Muscle layer of duodenum (tissue), 2 donors: Measurements from ENCODE around the gene NUAK2.
A peak's percentile ranks its signal among the peaks of the same experiment; 100 is the strongest.

ENCODE experiments used
- H3K27ac ChIP-seq: one replicate; pipeline ENCODE4 v1.7.0; 2013; ENCODE audit warnings: mild to moderate bottlenecking, low read length
- H3K27me3 ChIP-seq: one replicate; pipeline ENCODE4 v1.7.0; 2013; ENCODE audit warnings: low read depth, mild to moderate bottlenecking, control low read depth, low read length
- H3K36me3 ChIP-seq, 2 donors: one replicate each; pipeline ENCODE4 v1.7.0; 2013; ENCODE audit warnings: low read length in 2 of 2, control low read depth in 1 of 2, mild to moderate bottlenecking in 1 of 2; ENCODE audit not compliant: insufficient read depth in 2 of 2, control insufficient read depth in 1 of 2
- H3K4me1 ChIP-seq, 2 donors: one replicate each; pipeline ENCODE4 v1.7.0; 2013; ENCODE audit warnings: low read length in 2 of 2, mild to moderate bottlenecking in 2 of 2, control low read depth in 1 of 2, moderate library complexity in 1 of 2; ENCODE audit not compliant: insufficient read depth in 2 of 2, control insufficient read depth in 1 of 2
- H3K4me3 ChIP-seq, 2 donors: one replicate each; pipeline ENCODE4 v1.7.0; 2013; ENCODE audit warnings: low read length in 2 of 2, low read depth in 1 of 2, mild to moderate bottlenecking in 1 of 2
- H3K9me3 ChIP-seq, 2 donors: one replicate each; pipeline ENCODE4 v1.7.0; 2013; ENCODE audit warnings: low read length in 2 of 2, control low read depth in 1 of 2, mild to moderate bottlenecking in 1 of 2; ENCODE audit not compliant: control insufficient read depth in 1 of 2
- donor health status: healthy.

The NUAK2 gene

DNA sequence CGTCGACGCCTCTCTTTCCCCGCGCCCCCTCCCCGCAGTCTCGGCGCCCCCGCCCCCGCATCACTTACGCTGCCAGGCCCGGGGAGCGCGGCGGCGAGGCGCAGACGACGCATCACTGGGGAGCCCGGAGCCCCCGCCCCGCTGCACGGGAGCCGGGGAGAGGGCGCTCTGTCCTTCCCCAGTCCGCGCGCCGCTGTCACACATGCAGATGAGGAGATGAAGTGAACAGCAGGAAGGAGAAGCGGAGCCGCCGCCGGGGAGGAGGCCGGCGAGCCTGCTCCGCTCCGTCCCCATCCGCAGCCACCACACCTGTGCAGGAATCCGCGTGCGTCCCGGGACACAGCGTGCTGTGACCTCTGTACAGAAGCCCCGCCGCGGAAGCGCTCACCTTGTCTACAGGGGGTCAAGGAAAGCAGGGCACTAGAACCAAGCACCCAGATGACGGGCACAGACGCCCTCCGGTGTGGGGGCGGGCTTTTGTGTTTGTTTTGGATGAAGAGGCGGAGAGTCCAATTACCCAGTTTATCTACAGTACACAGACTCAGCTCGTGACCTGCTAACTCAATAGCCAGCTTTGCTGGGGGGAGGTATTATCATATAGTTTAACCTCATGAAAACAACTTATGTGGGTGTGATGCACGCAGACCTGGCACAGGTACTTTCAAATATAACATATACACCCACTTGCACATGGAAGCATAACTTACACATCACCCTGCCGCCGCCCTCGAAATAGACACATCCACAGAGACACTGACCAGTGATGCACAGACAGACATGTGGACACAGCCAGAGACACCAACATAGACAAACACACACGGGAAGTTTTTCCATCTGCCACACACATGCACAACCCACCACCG lies 22.8 kb upstream of the NUAK2 start:
- Histone ChIP-seq H3K4me3 (peak overlapping the region; percentile 15 to 59), H3K4me1 (peaks cover 0 to 14% of the 10 kb centered on the region in 2 donors), H3K27ac (no peak overlapping the region), H3K36me3 (no peaks in the 10 kb centered on the region), H3K9me3 (no peaks in the 10 kb centered on the region), H3K27me3 (peaks cover 20% of the 10 kb centered on the region)

- no peaks in the 10 kb centered on the region for H3K36me3 ChIP-seq
- H3K27me3 ChIP-seq: peaks cover 20% of the 10 kb centered on the region
- no peaks in the 10 kb centered on the region for H3K9me3 ChIP-seq
- no peak overlapping the region for H3K27ac ChIP-seq
- peaks cover 0 to 14% of the 10 kb centered on the region in 2 donors for H3K4me1 ChIP-seq
- peak overlapping the region in 1 of 2 donors; percentile 59 for H3K4me3 ChIP-seq
These were observed 22.0 kb upstream of the NUAK2 start for GRCh38 chr1:205343431-205344065.

- Histone ChIP-seq H3K27ac (no peak overlapping the region), H3K36me3 (no peaks in the 10 kb centered on the region), H3K9me3 (no peaks in the 10 kb centered on the region), H3K27me3 (peaks cover 20% of the 10 kb centered on the region), H3K4me1 (peaks cover 0 to 14% of the 10 kb centered on the region in 2 donors), H3K4me3 (no peak overlapping the region)
These were observed 21.4 kb upstream of the NUAK2 start for GRCh38 chr1:205342986-205343385.

GRCh38 chr1:205340676-205341075 lies 19.1 kb upstream of the NUAK2 start:
- peaks cover 17% of the 10 kb centered on the region for H3K27me3 ChIP-seq

GRCh38 chr1:205339717-205340116 lies 18.2 kb upstream of the NUAK2 start:
- H3K27ac ChIP-seq: no peak overlapping the region
- peaks cover 0 to 14% of the 10 kb centered on the region in 2 donors for H3K4me1 ChIP-seq
- H3K27me3 ChIP-seq: peaks cover 17% of the 10 kb centered on the region
- H3K9me3 ChIP-seq: no peaks in the 10 kb centered on the region
- H3K36me3 ChIP-seq: no peaks in the 10 kb centered on the region
- H3K4me3 ChIP-seq: no peak overlapping the region

More at GRCh38 chr1:205340676-205341075, 19.1 kb upstream of the NUAK2 start:
- H3K27ac ChIP-seq: no peak overlapping the region
- H3K4me3 ChIP-seq: no peak overlapping the region
- no peaks in the 10 kb centered on the region for H3K9me3 ChIP-seq
- peaks cover 0 to 14% of the 10 kb centered on the region in 2 donors for H3K4me1 ChIP-seq
- H3K36me3 ChIP-seq: no peaks in the 10 kb centered on the region

GRCh38 chr1:205339197-205339702 lies 17.7 kb upstream of the NUAK2 start:
- H3K27ac ChIP-seq: no peak overlapping the region
- H3K36me3 ChIP-seq: no peaks in the 10 kb centered on the region
- no peak overlapping the region for H3K4me3 ChIP-seq
- H3K4me1 ChIP-seq: peaks cover 0 to 10% of the 10 kb centered on the region in 2 donors
- no peaks in the 10 kb centered on the region for H3K9me3 ChIP-seq
- H3K27me3 ChIP-seq: peaks cover 12% of the 10 kb centered on the region

- Histone ChIP-seq H3K36me3 (no peaks in the 10 kb centered on the region), H3K4me3 (no peak overlapping the region), H3K27ac (no peak overlapping the region), H3K27me3 (peaks cover 4% of the 10 kb centered on the region), H3K4me1 (no peaks in the 10 kb centered on the region), H3K9me3 (no peaks in the 10 kb centered on the region)
These were observed 16.5 kb upstream of the NUAK2 start for GRCh38 chr1:205338011-205338410.

- H3K4me3 ChIP-seq: no peak overlapping the region
These were observed 15.9 kb upstream of the NUAK2 start for GRCh38 chr1:205337481-205337880.

GRCh38 chr1:205335692-205336091 lies 14.1 kb upstream of the NUAK2 start:
- Histone ChIP-seq H3K9me3 (no peaks in the 10 kb centered on the region), H3K27me3 (no peaks in the 10 kb centered on the region), H3K36me3 (no peaks in the 10 kb centered on the region), H3K4me1 (no peaks in the 10 kb centered on the region), H3K4me3 (no peak overlapping the region), H3K27ac (no peak overlapping the region)

More at GRCh38 chr1:205337481-205337880, 15.9 kb upstream of the NUAK2 start:
- no peak overlapping the region for H3K27ac ChIP-seq
- H3K4me1 ChIP-seq: no peaks in the 10 kb centered on the region
- H3K36me3 ChIP-seq: no peaks in the 10 kb centered on the region
- no peaks in the 10 kb centered on the region for H3K27me3 ChIP-seq
- no peaks in the 10 kb centered on the region for H3K9me3 ChIP-seq

GRCh38 chr1:205332015-205332791 lies 10.7 kb upstream of the NUAK2 start:
- Histone ChIP-seq H3K36me3 (no peaks in the 10 kb centered on the region), H3K4me3 (no peak overlapping the region), H3K9me3 (no peaks in the 10 kb centered on the region), H3K27me3 (no peaks in the 10 kb centered on the region), H3K27ac (no peak overlapping the region), H3K4me1 (no peaks in the 10 kb centered on the region)

DNA sequence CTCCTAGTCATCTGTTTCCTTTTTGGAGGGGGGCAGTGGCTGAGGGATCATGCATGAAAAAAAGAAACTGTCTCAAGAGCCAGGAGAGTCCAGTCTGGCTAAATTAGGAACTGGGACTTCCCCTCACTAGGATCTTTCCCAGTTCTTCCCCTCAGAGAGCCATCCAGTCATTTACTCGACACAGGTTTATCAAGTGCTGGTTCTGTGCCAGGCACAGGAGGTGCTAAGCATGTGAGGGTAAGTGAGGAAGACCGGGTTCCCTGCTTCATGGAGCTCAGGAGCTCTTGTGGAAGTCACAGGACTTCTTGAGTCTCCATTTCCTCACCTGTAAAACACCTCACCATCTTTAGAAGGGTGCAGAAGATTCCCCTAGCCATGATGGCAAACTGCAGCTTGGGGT lies 8.6 kb upstream of the NUAK2 start:
- Histone ChIP-seq H3K27me3 (no peaks in the 10 kb centered on the region), H3K4me1 (no peaks in the 10 kb centered on the region), H3K4me3 (no peak overlapping the region), H3K9me3 (no peaks in the 10 kb centered on the region), H3K36me3 (no peaks in the 10 kb centered on the region), H3K27ac (no peak overlapping the region)
